ENCODE data around the gene SLC35E1. TPM values are rescaled to one million over a fixed set of nuclear protein-coding genes. Genes with fewer than 3 reads are reported as not detected.

SLC35E1 gene
- total RNA-seq, 1 donor from 2014 or later = 39.7 TPM

GRCh38 chr19:16588824-16589577 lies 16.8 kb upstream of the SLC35E1 start:
- no peak for DNase-seq (ENCODE audit: low spot score in 2 of 2, unreplicated experiment in 2 of 2)
- no peaks in the 10 kb centered on the region for H3K9me3 Mint-ChIP-seq
- peaks cover 43% of the 10 kb centered on the region for H3K4me1 Mint-ChIP-seq
- H3K27ac Mint-ChIP-seq = peak overlapping the region; percentile 84
- no peaks in the 10 kb centered on the region for H3K27me3 Mint-ChIP-seq (ENCODE audit: low read depth)
- TF ChIP-seq, protein P1, sequence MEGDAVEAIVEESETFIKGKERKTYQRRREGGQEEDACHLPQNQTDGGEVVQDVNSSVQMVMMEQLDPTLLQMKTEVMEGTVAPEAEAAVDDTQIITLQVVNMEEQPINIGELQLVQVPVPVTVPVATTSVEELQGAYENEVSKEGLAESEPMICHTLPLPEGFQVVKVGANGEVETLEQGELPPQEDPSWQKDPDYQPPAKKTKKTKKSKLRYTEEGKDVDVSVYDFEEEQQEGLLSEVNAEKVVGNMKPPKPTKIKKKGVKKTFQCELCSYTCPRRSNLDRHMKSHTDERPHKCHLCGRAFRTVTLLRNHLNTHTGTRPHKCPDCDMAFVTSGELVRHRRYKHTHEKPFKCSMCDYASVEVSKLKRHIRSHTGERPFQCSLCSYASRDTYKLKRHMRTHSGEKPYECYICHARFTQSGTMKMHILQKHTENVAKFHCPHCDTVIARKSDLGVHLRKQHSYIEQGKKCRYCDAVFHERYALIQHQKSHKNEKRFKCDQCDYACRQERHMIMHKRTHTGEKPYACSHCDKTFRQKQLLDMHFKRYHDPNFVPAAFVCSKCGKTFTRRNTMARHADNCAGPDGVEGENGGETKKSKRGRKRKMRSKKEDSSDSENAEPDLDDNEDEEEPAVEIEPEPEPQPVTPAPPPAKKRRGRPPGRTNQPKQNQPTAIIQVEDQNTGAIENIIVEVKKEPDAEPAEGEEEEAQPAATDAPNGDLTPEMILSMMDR (IDR thresholded peaks at IDR 0.05; ENCODE audit: unreplicated experiment) = no peak
- H3K4me3 Mint-ChIP-seq = no peak overlapping the region
- no peaks in the 10 kb centered on the region for H3K36me3 Mint-ChIP-seq

GRCh38 chr19:16587833-16588823 lies 15.9 kb upstream of the SLC35E1 start:
- Mint-ChIP-seq H3K36me3 (no peaks in the 10 kb centered on the region), H3K27me3 (ENCODE audit: low read depth) (no peaks in the 10 kb centered on the region), H3K27ac (peak overlapping the region; percentile 84), H3K4me3 (peak overlapping the region; percentile 6), H3K4me1 (peaks cover 48% of the 10 kb centered on the region), H3K9me3 (no peaks in the 10 kb centered on the region)
- TF ChIP-seq, protein P1 (IDR thresholded peaks at IDR 0.05; ENCODE audit: unreplicated experiment) = no peak
- no peak for DNase-seq (ENCODE audit: low spot score in 2 of 2, unreplicated experiment in 2 of 2)

GRCh38 chr19:16586991-16587832 lies 15.0 kb upstream of the SLC35E1 start:
- no peak for DNase-seq (ENCODE audit: low spot score in 2 of 2, unreplicated experiment in 2 of 2)
- Mint-ChIP-seq H3K27me3 (ENCODE audit: low read depth) (no peaks in the 10 kb centered on the region), H3K27ac (peak overlapping the region; percentile 84), H3K36me3 (no peaks in the 10 kb centered on the region), H3K4me3 (no peak overlapping the region), H3K9me3 (no peaks in the 10 kb centered on the region), H3K4me1 (peaks cover 48% of the 10 kb centered on the region)
- TF ChIP-seq, protein P1 (IDR thresholded peaks at IDR 0.05; ENCODE audit: unreplicated experiment) = no peak

- TF ChIP-seq, protein P1 (IDR thresholded peaks at IDR 0.05; ENCODE audit: unreplicated experiment) = no peak
- Mint-ChIP-seq H3K4me3 (no peak overlapping the region), H3K27ac (peak overlapping the region; percentile 48), H3K36me3 (no peaks in the 10 kb centered on the region), H3K9me3 (no peaks in the 10 kb centered on the region), H3K27me3 (ENCODE audit: low read depth) (no peaks in the 10 kb centered on the region), H3K4me1 (peaks cover 48% of the 10 kb centered on the region)
- DNase-seq (ENCODE audit: low spot score in 2 of 2, unreplicated experiment in 2 of 2) = no peak
Observed at GRCh38 chr19:16586477-16586871, 14.3 kb upstream of the SLC35E1 start.

DNA sequence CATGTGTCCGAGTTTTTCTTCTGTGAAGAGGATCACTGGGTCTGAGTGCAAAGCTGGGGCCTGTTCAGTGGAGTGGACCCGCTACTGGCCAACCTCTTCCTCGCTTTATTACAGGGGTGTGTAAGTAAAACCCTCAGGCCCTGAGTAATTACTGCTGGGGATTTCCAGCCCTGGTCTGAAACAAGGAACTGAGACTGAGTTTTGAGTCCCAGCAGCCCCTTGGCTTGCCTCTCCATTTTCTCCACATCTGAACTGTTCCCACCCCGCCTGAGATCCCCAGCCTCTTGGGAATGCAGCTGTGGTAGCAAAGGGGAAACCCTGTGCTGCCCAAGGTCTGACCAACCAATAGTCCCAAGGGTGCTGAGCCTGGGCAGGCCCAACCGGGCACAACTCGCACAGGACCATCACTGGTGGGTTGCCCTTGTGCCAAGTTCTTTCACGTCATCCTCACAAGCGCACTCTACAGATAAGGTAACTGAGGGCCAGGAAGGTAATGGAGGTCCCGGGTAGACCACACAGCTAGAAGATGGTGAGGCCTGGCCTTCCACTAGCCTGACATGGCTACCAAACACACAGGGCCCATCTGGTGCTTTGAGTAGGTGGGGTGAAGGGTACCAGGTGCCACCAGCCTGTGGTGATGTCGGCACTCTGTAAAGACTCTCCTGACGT lies 13.7 kb upstream of the SLC35E1 start:
- peaks cover 48% of the 10 kb centered on the region for H3K4me1 Mint-ChIP-seq
- no peaks in the 10 kb centered on the region for H3K27me3 Mint-ChIP-seq (ENCODE audit: low read depth)
- TF ChIP-seq, protein P1 (IDR thresholded peaks at IDR 0.05; ENCODE audit: unreplicated experiment) = no peak
- H3K27ac Mint-ChIP-seq = peak overlapping the region; percentile 60
- DNase-seq (ENCODE audit: low spot score in 2 of 2, unreplicated experiment in 2 of 2) = no peak
- H3K9me3 Mint-ChIP-seq = no peaks in the 10 kb centered on the region
- H3K36me3 Mint-ChIP-seq = no peaks in the 10 kb centered on the region
- H3K4me3 Mint-ChIP-seq = no peak overlapping the region

All from mesothelial cell of epicardium (in vitro differentiated cells).